Hepatocyte (in vitro differentiated cells): ENCODE measurements around the gene METAP1. TPM values are rescaled to one million over a fixed set of nuclear protein-coding genes. Genes with fewer than 3 reads are reported as not detected.
"Not testable (repeated sequence)": the region's sequence is repeated elsewhere in the genome, so short reads cannot be mapped to it uniquely, and the experiment has no call there.

Experiments used
- DNase-seq: peaks from one replicate; pipeline ENCODE4 v3.0.0-alpha.2; 2016; ENCODE audit warnings: low spot score
- H2AFZ ChIP-seq: fragments of 200-600 bp; sonication (generic); 2 replicates; pipeline ENCODE4 v1.6.0; 2016; ENCODE audit warnings: antibody characterized with exemption, mild to moderate bottlenecking
- H3K27ac ChIP-seq: fragments of 200-600 bp; sonication (generic); 2 replicates; pipeline ENCODE4 v1.5.1; 2016; ENCODE audit warnings: mild to moderate bottlenecking
- H3K27me3 ChIP-seq: fragments of 200-600 bp; sonication (generic); 2 replicates; pipeline ENCODE4 v1.6.1; 2016
- H3K36me3 ChIP-seq: fragments of 200-600 bp; sonication (generic); replicated peaks from 2 replicates; pipeline ENCODE4 v1.5.1; 2016; ENCODE audit warnings: low read depth; ENCODE audit not compliant: insufficient read depth
- H3K4me1 ChIP-seq: fragments of 200-600 bp; sonication (generic); 2 replicates; pipeline ENCODE4 v1.5.1; 2016; ENCODE audit warnings: mild to moderate bottlenecking, moderate library complexity; ENCODE audit not compliant: insufficient read depth
- H3K4me2 ChIP-seq: fragments of 200-600 bp; sonication (generic); 2 replicates; pipeline ENCODE4 v1.6.0; 2016
- H3K4me3 ChIP-seq: fragments of 200-600 bp; sonication (generic); 2 replicates; pipeline ENCODE4 v1.5.1; 2016; ENCODE audit warnings: mild to moderate bottlenecking
- H3K79me2 ChIP-seq: fragments of 200-600 bp; sonication (generic); 2 replicates; pipeline ENCODE4 v1.6.0; 2017; ENCODE audit warnings: mild to moderate bottlenecking
- H3K9me2 ChIP-seq: fragments of 200-600 bp; sonication (generic); replicated peaks from 2 replicates; pipeline ENCODE4 v1.6.0; 2017; ENCODE audit warnings: mild to moderate bottlenecking; ENCODE audit not compliant: insufficient read depth
- H3K9me3 ChIP-seq: fragments of 200-600 bp; sonication (generic); 2 replicates; pipeline ENCODE4 v1.5.1; 2016; ENCODE audit warnings: low read depth, mild to moderate bottlenecking
- H4K20me1 ChIP-seq: fragments of 200-600 bp; sonication (generic); 2 replicates; pipeline ENCODE4 v1.6.0; 2016; ENCODE audit warnings: mild to moderate bottlenecking; ENCODE audit not compliant: insufficient read depth, poor library complexity, severe bottlenecking
- CTCF ChIP-seq: fragments of 200-600 bp; sonication (generic); IDR thresholded peaks from 2 replicates; pipeline ENCODE4 v1.5.1; 2016; ENCODE audit warnings: antibody characterized with exemption, mild to moderate bottlenecking; ENCODE audit not compliant: poor library complexity
- EZH2 ChIP-seq: fragments of 200-600 bp; sonication (generic); IDR thresholded peaks from 2 replicates; pipeline ENCODE4 v1.6.1; 2016; ENCODE audit warnings: antibody characterized with exemption, mild to moderate bottlenecking, borderline replicate concordance
- EZH2phosphoT487 ChIP-seq: fragments of 200-600 bp; sonication (generic); IDR thresholded peaks from one replicate; pipeline ENCODE4 v1.6.1; 2018; ENCODE audit warnings: antibody characterized with exemption, mild to moderate bottlenecking, low read depth, moderate library complexity; ENCODE audit not compliant: unreplicated experiment, severe bottlenecking
- WGBS: methylation state at CpG from one replicate; pipeline ENCODE4 v1.1.6; 2016; ENCODE audit warnings: low lambda C conversion rate; ENCODE audit errors: missing lambda C conversion rate; 5-methylcytosine and 5-hydroxymethylcytosine counted together
- polyA plus RNA-seq: library from polyadenylated mRNA; unstranded; fragments of >200 nt; fragmentation: Nextera tagmentation; extraction: Ambion mirVana; gene quantifications from 2 replicates; pipeline ENCODE4 v1.2.1, GENCODE V29; 2016
- total RNA-seq: library from RNA; depleted of rRNA; stranded (reverse); fragments of >200 nt; gene quantifications from 2 replicates; pipeline ENCODE4 v1.2.3, GENCODE V29; 2014

Gene METAP1
- total and polyA plus RNA-seq, 2 experiments from 2014 or later: 26.3 to 50.8 TPM

- no peaks in the 10 kb centered on the region for H3K79me2 ChIP-seq
- no peaks in the 10 kb centered on the region for H3K9me3 ChIP-seq
Measured at GRCh38 chr4:98977557-98977956, 18.0 kb upstream of the METAP1 start.

GRCh38 chr4:98987720-98988119, 7.8 kb upstream of the METAP1 start:
- Histone ChIP-seq H3K4me1 (no peaks in the 10 kb centered on the region), H3K4me2 (no peak overlapping the region), H4K20me1 (no peaks in the 10 kb centered on the region), H3K9me3 (no peaks in the 10 kb centered on the region), H3K79me2 (no peaks in the 10 kb centered on the region), H3K36me3 (no peaks in the 10 kb centered on the region), H3K27me3 (no peaks in the 10 kb centered on the region), H2AFZ (no peak overlapping the region), H3K9me2 (no peaks in the 10 kb centered on the region), H3K4me3 (no peak overlapping the region), H3K27ac (no peak overlapping the region)
- WGBS: 43% methylated on average over 2 of the region's 2 CpGs
- no peak for DNase-seq
- TF ChIP-seq EZH2phosphoT487 (no peak), EZH2 (no peak), CTCF (no peak)

More at GRCh38 chr4:98977557-98977956, 18.0 kb upstream of the METAP1 start:
- Histone ChIP-seq H3K27me3 (no peaks in the 10 kb centered on the region), H3K36me3 (no peaks in the 10 kb centered on the region), H3K4me3 (no peak overlapping the region), H3K4me1 (no peaks in the 10 kb centered on the region), H3K9me2 (no peaks in the 10 kb centered on the region), H2AFZ (no peak overlapping the region), H3K4me2 (no peak overlapping the region), H4K20me1 (no peaks in the 10 kb centered on the region), H3K27ac (no peak overlapping the region)
- WGBS: 97% methylated on average over 7 of the region's 7 CpGs
- no peak for DNase-seq
- no peak for TF ChIP-seq EZH2phosphoT487
- TF ChIP-seq CTCF: no peak
- no peak for TF ChIP-seq EZH2

- H3K36me3 ChIP-seq, H4K20me1 ChIP-seq, DNase-seq, H3K9me3 ChIP-seq, H3K9me2 ChIP-seq, H3K4me3 ChIP-seq, H3K4me1 ChIP-seq, H3K27me3 ChIP-seq, H3K4me2 ChIP-seq, H3K27ac ChIP-seq, H2AFZ ChIP-seq: not testable (repeated sequence)
- 98% methylated on average over 2 of the region's 2 CpGs for WGBS
- H3K79me2 ChIP-seq: peaks cover 20% of the 10 kb centered on the region
Measured at GRCh38 chr4:98992835-98993234, 2.7 kb upstream of the METAP1 start.

GRCh38 chr4:98993419-98994071, 2.0 kb upstream of the METAP1 start:
- Histone ChIP-seq H3K36me3 (no peaks in the 10 kb centered on the region), H2AFZ (no peak overlapping the region), H3K4me2 (no peak overlapping the region), H3K27me3 (no peaks in the 10 kb centered on the region), H3K4me1 (peaks cover 13% of the 10 kb centered on the region), H3K9me3 (no peaks in the 10 kb centered on the region), H3K79me2 (peaks cover 27% of the 10 kb centered on the region), H3K4me3 (no peak overlapping the region), H4K20me1 (no peaks in the 10 kb centered on the region), H3K27ac (no peak overlapping the region), H3K9me2 (no peaks in the 10 kb centered on the region)
- TF ChIP-seq EZH2 (no peak), CTCF (no peak), EZH2phosphoT487 (no peak)
- 99% methylated on average over 31 of the region's 39 CpGs for WGBS
- DNase-seq: no peak
